ENCODE results near the gene C1orf94.

C1orf94 gene

DNA sequence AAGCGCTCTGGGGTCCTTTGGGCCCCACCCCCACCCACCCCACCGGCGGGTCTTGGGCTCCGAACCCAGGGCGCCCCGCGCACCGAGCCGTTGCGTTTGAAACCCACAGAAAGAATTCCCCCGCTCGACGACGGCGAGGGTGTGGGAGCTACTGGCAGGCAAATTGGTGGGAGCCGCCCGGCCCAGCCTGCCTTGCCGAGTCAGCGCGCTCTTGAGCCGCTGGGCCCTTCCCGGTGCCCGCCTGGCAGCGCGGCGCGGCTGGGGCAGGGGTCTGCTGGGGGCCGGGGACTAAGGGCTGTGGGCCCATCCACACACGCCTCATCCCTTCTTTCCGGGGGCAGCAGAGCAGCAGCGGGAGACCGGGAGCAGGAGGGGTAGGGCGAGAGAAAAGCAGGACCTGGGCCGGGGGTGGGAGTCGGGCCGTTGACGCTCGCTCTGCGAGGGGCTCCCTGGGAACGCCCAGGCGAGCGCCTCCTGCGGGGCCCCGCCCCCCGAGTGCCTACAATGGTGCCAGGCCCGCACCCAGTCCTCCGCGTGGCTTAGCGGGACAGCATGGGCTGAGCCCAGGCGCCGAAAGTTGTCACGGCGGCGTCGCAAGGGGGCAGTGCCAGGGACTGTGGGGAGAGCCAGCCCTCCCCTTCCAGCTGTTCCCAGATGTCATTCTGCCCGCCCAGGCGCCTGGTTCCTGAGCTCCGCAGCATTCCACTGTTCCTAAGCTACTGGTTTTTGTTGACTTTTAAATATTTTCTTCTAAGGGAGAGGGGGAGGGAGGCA, at the start of gene C1orf94:
Gene C1orf94, plus strand, starts transcription at position 78 of the 774 bp plus-strand sequence. CDS start 883 bp downstream, outside the sequence.
- no peaks in the 10 kb centered on the region for H3K9me3 ChIP-seq (ENCODE audit: control insufficient read depth, insufficient read depth, low read length)
- H3K36me3 ChIP-seq (ENCODE audit: insufficient read depth, low read length): no peaks in the 10 kb centered on the region
- peaks cover 14% of the 10 kb centered on the region for H3K4me1 ChIP-seq (ENCODE audit: insufficient read depth, low read length)
- peak within 1 kb of the TSS; percentile 47; the same call in 1 of the 2 replicates for H3K9ac ChIP-seq (ENCODE audit: low read depth, low read length)

GRCh38 chr1:34127006-34128000, 49.4 kb upstream of the C1orf94 start:
- Histone ChIP-seq H3K36me3 (ENCODE audit: insufficient read depth, low read length) (no peaks in the 10 kb centered on the region), H3K9me3 (ENCODE audit: control insufficient read depth, insufficient read depth, low read length) (no peaks in the 10 kb centered on the region), H3K4me1 (ENCODE audit: insufficient read depth, low read length) (no peaks in the 10 kb centered on the region), H3K9ac (ENCODE audit: low read depth, low read length) (no peak overlapping the region)

DNA sequence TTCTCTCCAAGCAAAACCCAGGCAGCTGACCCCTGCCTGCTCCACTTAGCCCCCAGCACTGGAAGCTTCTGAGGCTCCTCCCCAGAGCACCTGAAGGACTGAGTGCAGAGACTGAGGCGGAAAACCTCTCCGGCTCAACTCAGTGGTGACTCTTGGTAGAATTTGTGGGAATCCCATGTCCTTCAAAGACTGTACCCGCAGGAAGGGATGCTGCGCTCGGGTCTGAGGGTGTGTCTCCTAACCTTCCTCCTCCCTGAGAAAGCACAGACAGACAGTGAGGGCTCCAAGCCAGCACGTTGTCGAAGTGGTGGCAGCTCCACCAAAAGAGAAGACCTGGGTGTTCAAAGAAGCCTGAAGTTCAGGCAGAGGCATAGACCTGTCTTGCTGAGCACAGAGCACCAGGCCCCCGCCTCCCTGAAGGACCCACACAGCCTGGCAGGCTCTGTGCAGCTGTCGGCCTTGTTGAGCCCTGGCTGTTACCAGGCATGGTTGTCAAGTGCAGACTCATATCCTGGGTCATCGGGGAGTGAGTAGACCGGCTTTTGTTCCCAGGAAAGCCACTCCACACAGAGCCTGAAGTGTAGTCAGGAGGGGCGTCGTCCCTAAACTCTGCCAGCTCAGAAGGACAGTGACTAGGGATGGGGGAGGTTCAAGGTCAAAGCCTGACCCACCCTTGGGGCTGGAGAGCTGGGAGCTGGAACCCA, 48.4 kb upstream of the C1orf94 start:
- H3K9ac ChIP-seq (ENCODE audit: low read depth, low read length): no peak overlapping the region
- H3K9me3 ChIP-seq (ENCODE audit: control insufficient read depth, insufficient read depth, low read length): no peaks in the 10 kb centered on the region
- no peaks in the 10 kb centered on the region for H3K4me1 ChIP-seq (ENCODE audit: insufficient read depth, low read length)
- no peaks in the 10 kb centered on the region for H3K36me3 ChIP-seq (ENCODE audit: insufficient read depth, low read length)

GRCh38 chr1:34129630-34130029, 47.1 kb upstream of the C1orf94 start:
- Histone ChIP-seq H3K36me3 (ENCODE audit: insufficient read depth, low read length) (no peaks in the 10 kb centered on the region), H3K4me1 (ENCODE audit: insufficient read depth, low read length) (no peaks in the 10 kb centered on the region), H3K9me3 (ENCODE audit: control insufficient read depth, insufficient read depth, low read length) (no peaks in the 10 kb centered on the region), H3K9ac (ENCODE audit: low read depth, low read length) (no peak overlapping the region)

DNA sequence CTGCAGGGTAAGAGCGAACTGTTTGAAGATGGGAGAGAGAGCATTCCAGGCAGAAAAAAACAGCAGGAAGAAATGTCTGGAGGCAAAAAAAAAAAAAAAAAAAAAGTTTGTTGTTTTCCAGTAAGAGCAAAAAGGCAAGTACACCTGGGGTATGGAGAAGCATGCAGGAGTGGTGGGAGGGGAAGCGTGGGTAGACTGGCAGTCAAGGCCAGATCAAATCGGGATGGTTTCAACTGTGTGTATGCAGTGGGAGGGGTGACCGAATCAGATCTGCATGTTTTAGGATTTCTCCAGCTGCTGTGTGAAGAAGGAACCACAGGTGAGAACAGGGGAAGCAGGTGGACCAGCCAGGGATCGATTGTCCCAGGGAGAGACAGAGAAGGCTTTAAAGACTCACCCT, 46.4 kb upstream of the C1orf94 start:
- Histone ChIP-seq H3K9ac (ENCODE audit: low read depth, low read length) (no peak overlapping the region), H3K4me1 (ENCODE audit: insufficient read depth, low read length) (no peaks in the 10 kb centered on the region), H3K9me3 (ENCODE audit: control insufficient read depth, insufficient read depth, low read length) (no peaks in the 10 kb centered on the region), H3K36me3 (ENCODE audit: insufficient read depth, low read length) (no peaks in the 10 kb centered on the region)

DNA sequence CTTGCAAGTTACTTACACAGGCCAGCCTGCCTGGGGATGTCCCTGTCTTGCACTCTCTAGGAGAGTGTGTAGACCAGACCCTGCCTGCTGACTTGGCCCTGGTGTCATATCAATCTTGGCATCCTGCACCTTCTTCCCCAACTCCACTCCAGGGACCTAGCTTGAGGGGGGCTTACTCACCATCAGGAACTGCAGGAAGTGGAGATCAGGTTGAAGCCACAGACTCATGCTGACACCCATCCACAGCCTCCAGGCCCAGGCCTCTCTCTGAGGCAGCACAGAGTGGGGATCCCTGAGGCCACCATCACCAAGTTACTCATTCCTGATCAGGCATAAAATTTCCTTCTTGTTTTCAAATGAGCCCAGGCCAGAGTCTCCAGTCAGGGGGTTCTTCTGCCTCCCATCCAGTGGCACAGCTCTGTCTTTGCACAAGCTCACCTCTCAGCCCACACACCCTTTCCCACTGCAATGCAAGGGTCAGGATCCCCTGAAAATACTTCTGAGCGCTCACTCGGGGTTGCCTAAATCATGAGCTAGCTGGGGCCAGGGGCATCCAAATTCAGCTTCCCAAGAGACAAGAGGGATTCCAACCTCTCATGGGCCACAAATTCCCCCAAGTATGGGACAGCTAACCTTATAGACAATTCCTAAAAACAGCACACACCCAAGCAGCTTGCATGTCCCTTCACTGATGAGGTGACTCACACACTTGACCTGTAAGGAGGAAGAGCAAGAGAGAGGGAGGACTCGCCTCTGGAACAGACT, 45.1 kb upstream of the C1orf94 start:
- no peak overlapping the region for H3K9ac ChIP-seq (ENCODE audit: low read depth, low read length)

GRCh38 chr1:34132161-34132420, 44.6 kb upstream of the C1orf94 start:
- Histone ChIP-seq H3K36me3 (ENCODE audit: insufficient read depth, low read length) (no peaks in the 10 kb centered on the region), H3K4me1 (ENCODE audit: insufficient read depth, low read length) (no peaks in the 10 kb centered on the region), H3K9ac (ENCODE audit: low read depth, low read length) (no peak overlapping the region), H3K9me3 (ENCODE audit: control insufficient read depth, insufficient read depth, low read length) (no peaks in the 10 kb centered on the region)

More for the DNA sequence above, 45.1 kb upstream of the C1orf94 start:
- Histone ChIP-seq H3K9me3 (ENCODE audit: control insufficient read depth, insufficient read depth, low read length) (no peaks in the 10 kb centered on the region), H3K36me3 (ENCODE audit: insufficient read depth, low read length) (no peaks in the 10 kb centered on the region), H3K4me1 (ENCODE audit: insufficient read depth, low read length) (no peaks in the 10 kb centered on the region)

GRCh38 chr1:34137411-34137810, 39.3 kb upstream of the C1orf94 start:
- H3K36me3 ChIP-seq (ENCODE audit: insufficient read depth, low read length): no peaks in the 10 kb centered on the region
- H3K9me3 ChIP-seq (ENCODE audit: control insufficient read depth, insufficient read depth, low read length): no peaks in the 10 kb centered on the region
- H3K4me1 ChIP-seq (ENCODE audit: insufficient read depth, low read length): no peaks in the 10 kb centered on the region
- no peak overlapping the region for H3K9ac ChIP-seq (ENCODE audit: low read depth, low read length)

DNA sequence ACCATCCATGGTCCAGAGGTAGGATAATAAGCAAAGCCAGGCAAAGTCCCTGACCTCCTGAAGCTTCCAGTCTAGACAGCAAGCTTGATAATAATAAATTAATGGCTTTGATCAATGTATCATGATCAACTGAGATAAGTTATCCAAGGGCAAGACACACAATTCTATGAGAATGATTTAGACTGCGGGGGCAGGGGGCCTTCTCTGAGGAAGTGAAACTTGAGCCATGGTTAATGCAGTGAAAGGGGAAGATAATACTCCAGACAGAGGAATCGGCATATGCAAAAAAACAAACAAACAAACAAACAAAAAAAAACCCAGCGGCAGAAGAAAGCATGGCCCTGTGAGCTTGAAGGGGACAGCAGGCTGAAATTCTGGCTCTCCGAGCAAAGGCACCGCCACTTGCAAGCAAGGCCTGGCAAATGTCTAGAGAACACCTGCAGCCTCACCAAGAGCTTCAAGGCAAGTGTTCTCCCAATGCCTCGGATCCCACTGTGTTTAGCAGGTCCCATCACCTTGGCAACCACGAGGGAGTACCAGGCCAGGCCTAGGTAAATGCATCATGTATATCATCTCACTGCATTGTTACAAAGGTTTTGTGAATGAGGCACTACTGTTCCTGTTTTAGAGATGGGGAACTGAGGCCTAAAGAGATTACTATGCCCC, 36.6 kb upstream of the C1orf94 start:
- Histone ChIP-seq H3K9me3 (ENCODE audit: control insufficient read depth, insufficient read depth, low read length) (no peaks in the 10 kb centered on the region), H3K36me3 (ENCODE audit: insufficient read depth, low read length) (no peaks in the 10 kb centered on the region), H3K4me1 (ENCODE audit: insufficient read depth, low read length) (no peaks in the 10 kb centered on the region), H3K9ac (ENCODE audit: low read depth, low read length) (no peak overlapping the region)

- Histone ChIP-seq H3K9ac (ENCODE audit: low read depth, low read length) (no peak overlapping the region), H3K36me3 (ENCODE audit: insufficient read depth, low read length) (no peaks in the 10 kb centered on the region), H3K4me1 (ENCODE audit: insufficient read depth, low read length) (peaks cover 8% of the 10 kb centered on the region; the same call in 1 of the 2 replicates), H3K9me3 (ENCODE audit: control insufficient read depth, insufficient read depth, low read length) (no peaks in the 10 kb centered on the region)
These were observed 32.7 kb upstream of the C1orf94 start for GRCh38 chr1:34143975-34144374.

DNA sequence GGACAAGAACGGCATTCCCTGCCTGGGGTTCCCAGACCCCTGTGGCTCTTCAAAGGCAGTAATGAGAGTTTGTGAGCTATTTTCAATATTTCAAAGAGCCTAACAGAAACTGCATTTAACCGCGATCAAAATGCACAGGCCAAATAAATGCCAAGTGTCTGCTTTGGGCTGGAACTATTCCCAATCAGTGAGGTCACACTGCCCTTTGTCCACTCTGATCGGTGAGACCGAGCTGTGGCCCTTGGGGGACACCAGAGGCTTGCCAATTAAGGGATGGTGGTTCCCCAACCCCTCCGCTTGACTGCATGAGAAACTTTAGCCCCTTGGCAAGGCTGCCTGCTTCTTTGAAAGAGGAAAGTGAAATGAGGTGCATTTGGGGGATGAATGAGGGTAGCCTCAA, 31.9 kb upstream of the C1orf94 start:
- peaks cover 15% of the 10 kb centered on the region for H3K4me1 ChIP-seq (ENCODE audit: insufficient read depth, low read length)
- H3K9me3 ChIP-seq (ENCODE audit: control insufficient read depth, insufficient read depth, low read length): no peaks in the 10 kb centered on the region
- no peak overlapping the region for H3K9ac ChIP-seq (ENCODE audit: low read depth, low read length)
- no peaks in the 10 kb centered on the region for H3K36me3 ChIP-seq (ENCODE audit: insufficient read depth, low read length)

DNA sequence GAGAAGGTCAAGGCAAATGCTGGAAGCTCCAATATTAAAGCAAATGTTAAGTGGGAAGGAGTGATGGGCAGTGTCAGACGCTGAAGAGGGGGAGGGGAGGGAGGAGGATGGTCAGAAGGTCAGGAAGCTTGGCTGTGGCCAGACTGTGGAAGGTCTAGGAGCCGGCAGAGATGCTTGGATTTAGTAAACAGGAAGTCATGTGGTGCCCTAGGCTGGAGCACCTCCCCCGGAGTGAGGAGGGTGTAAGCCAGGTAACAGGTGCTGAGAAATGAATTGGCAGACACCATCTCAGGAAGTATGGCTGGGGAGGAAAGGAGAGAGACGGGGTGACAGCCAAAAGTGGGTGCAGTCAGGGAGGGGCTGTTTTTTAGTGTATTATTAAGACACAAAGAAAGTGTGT, 29.4 kb upstream of the C1orf94 start:
- H3K36me3 ChIP-seq (ENCODE audit: insufficient read depth, low read length): no peaks in the 10 kb centered on the region
- peaks cover 15% of the 10 kb centered on the region for H3K4me1 ChIP-seq (ENCODE audit: insufficient read depth, low read length)
- H3K9ac ChIP-seq (ENCODE audit: low read depth, low read length): no peak overlapping the region
- H3K9me3 ChIP-seq (ENCODE audit: control insufficient read depth, insufficient read depth, low read length): no peaks in the 10 kb centered on the region

- H3K9ac ChIP-seq (ENCODE audit: low read depth, low read length): no peak overlapping the region
- H3K4me1 ChIP-seq (ENCODE audit: insufficient read depth, low read length): peaks cover 15% of the 10 kb centered on the region
- no peaks in the 10 kb centered on the region for H3K9me3 ChIP-seq (ENCODE audit: control insufficient read depth, insufficient read depth, low read length)
- H3K36me3 ChIP-seq (ENCODE audit: insufficient read depth, low read length): no peaks in the 10 kb centered on the region
These were observed 27.2 kb upstream of the C1orf94 start for GRCh38 chr1:34149501-34149900.
